ENCODE measurements around the gene RAET1E. TPM values are rescaled to one million over a fixed set of nuclear protein-coding genes. Genes with fewer than 3 reads are reported as not detected.

Gene RAET1E
- total and polyA plus RNA-seq, 9 of the 15 experiments (the other 6 are each of a cell fraction or from before 2014, with no cell fraction given), result not detected

- TF ChIP-seq ZNF785 (CRISPR knock-in tag; IDR thresholded peaks at IDR 0.05) (no peak), CHD7 (IDR thresholded peaks at IDR 0.05; ENCODE audit: low read depth, low read length) (no peak), SOX6 (IDR thresholded peaks at IDR 0.05) (no peak), MTA1 (IDR thresholded peaks at IDR 0.05; ENCODE audit: borderline replicate concordance) (no peak), ZNF274 (IDR thresholded peaks at IDR 0.05; ENCODE audit: borderline replicate concordance, low read depth, low read length) (no peak)
Measured at GRCh38 chr6:149855040-149855654, 42.8 kb downstream of the RAET1E start (continued).

Measured in K562 (cell line).